Measurements from ENCODE around the gene MAPK8.
"Not testable (repeated sequence)": the region's sequence is repeated elsewhere in the genome, so short reads cannot be mapped to it uniquely, and the experiment has no call there.

MAPK8 gene

DNA sequence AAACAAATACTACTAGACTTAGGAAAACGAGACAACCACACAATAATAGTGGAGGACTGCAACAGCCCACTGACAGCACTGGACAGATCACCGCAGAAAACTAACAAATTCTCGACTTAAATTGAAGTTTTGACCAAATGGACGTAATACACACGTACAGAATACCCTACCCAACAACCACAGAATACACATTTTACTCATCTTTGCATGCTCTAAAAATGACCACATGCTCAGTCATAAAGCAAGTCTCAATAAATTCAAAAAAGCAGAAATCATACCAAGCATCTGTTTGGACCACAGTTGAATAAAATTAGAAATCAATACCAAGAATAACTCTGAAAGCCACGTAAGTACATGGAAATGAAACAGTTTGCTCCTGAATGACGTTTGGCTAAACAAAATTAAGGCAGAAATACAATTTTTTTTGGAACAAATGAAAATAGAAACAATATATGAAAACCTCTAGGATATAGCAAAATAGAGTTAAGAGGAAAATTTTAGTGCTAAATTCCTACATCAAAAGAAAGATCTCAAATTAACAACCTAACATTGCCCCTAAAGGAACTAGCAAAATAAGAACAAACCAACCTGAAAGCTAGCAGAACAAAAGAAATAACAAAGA, 30.6 kb downstream of the MAPK8 start:
- DNase-seq, result no peak

DNA sequence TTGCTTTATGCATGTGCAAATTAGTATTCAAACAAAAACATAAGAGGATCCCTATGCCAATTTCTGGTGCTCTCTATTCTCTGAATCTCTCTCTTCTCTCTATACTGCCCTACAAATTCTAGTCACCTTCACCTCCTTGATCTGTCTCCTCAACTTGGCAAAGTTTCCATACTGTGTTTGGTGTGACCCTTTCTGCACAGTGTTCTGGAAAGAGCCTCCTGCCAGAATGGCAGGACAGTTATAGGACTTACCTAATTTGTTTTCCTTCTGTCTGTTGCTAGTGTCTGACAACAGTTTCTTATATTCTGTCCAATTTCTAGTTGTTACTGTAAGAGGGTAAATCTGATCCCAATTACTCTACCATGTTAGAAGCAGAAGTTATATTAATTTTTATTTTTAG, 34.3 kb downstream of the MAPK8 start:
- no peak for DNase-seq

DNA sequence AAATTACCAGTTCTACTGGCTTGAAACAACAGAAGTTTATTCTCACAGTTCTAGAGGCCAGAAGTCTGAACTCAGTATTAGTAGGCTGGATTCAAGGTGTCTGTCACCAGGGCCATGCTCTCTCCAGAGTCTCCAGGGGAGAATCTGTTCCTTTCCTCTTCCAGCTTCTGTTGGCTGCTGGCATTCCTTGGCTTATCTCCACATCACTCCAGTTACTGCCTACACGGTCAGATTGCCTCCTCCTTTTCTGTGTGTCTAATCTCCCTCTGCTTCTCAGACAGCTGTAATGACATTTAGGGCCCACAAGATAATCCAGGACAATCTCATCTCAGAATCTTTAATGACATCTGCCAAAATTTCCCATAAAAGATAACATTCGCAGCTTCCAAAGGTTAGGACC, 36.6 kb downstream of the MAPK8 start:
- no peak for DNase-seq

DNA sequence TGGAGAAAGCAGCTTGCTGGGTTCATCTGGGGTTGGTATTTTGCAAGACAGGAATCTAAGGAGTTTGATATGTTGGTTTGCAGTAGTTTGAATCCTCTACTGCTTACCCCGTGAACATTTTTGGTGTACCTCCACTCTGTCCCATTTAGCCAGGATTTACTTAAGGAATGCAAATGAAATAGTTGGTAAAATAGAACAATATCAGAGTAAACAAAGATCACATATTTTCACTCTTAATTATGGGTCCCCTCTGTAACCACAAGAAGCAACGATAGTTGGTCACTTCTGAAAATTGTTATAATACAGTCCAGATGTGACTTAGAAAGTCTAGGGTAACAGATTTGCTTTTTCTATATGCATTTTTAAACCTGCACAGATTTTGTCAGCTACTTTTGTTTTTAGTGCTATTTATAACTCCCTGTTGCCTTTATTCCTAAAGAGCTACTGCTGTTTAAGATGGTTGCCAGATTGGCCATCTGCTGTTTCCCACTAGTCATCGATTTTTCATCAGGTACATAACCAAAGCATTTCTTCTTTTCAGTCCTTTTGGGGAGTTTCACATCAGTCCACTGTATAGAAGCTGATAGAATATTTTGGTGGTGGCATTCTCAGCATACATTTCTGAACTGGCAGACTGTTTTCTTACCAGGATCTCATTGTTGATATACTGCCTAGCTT, 37.6 kb downstream of the MAPK8 start:
- DNase-seq, result no peak

DNA sequence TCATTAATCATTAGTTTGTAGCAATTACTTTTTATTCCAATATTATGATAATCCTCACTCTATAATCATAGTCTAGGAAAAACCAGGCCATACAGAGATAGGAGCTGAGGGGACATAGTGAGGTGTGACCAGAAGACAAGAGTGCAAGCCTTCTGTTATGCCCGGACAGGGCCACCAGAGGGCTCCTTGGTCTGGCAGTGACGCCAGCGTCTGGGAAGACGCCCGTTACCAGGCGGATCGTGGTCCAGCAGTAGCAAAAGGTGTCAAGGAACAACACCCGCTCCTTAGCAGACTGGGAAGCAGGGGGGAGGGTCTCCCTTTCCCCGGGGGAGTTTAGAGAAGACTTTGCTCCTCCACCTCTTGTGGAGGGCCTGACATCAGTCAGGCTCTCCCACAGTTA, 39.8 kb downstream of the MAPK8 start:
- DNase-seq, result not testable (repeated sequence)

DNA sequence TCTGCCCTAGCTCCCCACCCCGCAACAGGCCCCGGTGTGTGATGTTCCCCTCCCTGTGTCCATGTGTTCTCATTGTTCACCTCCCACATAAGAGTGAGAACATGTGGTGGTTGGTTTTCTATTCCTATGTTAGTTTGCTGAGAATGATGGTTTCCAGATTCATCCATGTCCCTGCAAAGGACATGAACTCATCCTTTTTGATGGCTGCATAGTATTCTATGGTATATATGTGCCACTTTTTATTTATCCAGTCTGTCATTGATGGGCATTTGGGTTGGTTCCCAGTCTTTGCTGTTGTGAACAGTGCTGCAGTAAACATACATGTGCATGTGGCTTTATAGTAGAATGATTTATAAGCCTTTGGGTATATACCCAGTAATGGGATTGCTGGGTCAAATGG, 41.1 kb downstream of the MAPK8 start:
- not testable (repeated sequence) for DNase-seq

DNA sequence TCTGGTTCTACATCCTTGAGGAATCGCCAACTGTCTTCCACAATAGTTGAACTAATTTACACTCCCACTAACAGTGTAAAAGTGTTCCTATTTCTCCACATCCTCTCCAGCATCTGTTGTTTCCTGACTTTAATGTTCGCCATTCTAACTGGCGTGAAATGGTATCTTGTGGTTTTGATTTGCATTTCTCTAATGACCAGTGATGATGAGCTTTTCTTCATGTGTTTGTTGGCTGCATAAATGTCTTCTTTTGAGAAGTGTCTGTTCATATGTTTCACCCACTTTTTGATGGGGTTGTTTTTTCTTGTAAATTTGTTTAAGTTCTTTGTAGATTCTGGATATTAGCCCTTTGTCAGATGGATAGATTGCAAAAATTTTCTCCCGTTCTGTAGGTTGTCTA, 41.5 kb downstream of the MAPK8 start:
- not testable (repeated sequence) for DNase-seq

DNA sequence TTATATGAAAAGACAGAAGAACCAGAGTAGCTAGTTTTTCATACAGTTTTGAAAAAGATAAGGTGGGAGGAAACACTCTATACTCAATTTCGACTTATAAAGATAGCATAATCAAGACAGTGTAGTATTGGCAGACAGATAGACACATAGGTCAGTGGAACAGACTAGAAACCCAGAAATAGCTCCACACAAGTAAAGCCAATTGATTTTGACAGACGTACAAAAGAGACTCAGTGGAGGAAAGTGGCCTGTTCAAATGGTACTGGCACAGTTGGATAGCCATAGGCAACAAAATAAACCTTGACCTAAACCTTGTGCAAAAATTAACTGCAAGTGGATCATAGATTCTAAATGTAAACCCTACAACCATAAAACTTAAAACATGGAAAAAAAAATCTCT, 46.8 kb downstream of the MAPK8 start:
- no peak for DNase-seq

DNA sequence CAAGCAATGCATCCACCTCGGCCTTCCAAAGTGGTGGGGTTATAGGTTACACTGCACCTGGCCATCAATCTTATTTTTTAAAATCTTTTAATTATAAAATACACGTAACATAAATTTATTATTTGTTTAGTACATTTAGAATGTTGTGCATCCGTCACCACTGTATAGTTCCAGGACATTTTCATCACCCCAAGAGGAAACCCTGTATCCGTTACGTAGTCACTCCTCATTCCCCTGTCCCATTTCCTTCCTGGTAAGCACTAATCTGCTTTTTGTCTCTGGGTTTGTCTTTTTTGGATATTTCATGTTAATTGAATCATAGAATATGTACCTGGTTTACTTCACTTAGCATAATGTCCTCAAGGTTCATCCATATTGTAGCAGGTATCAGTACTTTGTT, 51.2 kb downstream of the MAPK8 start:
- DNase-seq, result no peak

DNA sequence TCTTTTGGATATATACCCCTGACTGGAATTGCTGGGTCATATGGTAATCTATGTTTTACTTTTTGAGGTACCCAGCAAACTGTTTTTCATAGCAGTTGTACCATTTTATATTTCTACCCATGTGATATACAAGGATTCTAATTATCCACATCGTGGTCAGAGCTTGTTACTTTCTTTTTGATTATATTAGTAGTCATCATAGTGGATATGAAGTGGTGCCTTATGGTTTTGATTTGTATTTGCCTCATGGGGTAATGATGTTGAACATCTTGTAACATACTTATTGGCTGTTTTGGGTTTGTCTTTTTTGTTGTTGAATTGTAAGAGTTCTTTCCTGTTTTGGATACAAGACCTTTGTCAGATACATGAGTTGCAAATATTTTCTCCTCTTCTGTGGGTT, 51.7 kb downstream of the MAPK8 start:
- DNase-seq, result no peak

DNA sequence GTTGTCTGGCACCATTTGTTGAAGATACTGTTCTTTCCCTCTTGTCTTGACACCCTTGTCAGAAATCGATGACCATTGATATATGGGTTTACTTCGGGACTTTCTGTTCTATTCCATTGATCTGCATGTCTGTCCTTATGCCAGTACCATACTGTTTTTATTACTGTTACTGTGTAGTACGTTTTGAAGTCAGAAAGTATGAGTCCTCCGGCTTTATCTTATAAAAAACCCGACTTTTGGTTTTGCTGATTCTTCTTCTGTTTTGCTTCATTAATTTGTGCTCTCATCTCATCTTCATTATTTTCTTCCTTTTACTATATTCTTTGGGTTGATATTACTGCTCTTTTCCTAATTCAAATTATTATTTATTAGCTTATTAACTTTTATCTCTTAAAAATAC, 52.4 kb downstream of the MAPK8 start:
- no peak for DNase-seq

DNA sequence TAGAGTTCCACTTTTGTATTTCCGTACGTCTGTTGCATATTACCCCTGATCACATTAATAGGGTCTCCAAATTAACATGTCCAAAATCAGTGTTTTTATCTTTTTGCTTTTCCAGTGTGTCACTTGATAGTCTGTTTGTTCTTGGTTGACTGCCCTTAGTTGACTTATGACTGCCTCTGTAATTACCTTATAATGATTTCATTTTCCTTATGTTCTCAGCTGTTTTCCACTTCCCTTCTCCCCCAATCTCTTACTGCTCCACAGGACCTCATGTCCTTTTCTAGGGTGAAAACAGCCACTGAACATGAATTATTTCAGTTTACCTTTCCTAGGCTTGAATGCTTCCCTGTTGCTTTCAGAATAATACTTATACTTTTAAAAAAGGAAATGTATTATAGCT, 54.7 kb downstream of the MAPK8 start:
- no peak for DNase-seq

DNA sequence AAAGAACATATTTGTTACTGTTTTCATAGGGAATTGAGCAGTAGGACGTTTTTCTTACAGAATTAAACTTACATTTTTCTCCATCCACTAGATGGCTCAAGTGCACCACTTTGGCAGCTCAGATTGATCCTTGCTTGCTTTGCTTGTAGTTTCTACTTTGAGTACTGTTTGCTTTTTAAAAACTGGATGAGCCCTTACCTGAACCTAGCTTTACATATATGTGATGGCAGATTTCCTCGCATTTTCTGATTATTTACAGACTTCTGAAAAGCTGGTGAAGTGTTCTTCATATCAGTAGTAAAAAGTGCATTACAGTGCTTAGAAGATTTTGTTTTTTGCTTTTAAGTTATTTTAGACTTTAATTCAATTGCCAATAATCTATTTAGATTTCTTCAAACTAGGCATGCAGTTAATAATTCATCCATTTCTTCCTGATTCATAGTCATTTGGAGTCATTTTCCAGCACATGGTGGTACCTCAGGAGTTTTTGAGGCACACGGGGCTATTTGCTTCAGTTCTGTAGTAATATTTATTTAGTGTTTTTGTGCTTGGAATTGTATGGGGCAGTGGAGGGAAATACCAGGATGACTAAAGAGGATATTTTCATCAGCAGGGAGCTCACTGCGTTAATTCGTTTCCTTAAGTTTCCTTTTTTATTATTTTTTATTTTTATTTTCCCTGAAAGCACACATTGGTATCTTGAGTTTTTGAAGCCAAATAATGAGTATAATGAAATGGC, 57.3 kb downstream of the MAPK8 start:
- DNase-seq, result peak in 1 of 2 donors; percentile 60

DNA sequence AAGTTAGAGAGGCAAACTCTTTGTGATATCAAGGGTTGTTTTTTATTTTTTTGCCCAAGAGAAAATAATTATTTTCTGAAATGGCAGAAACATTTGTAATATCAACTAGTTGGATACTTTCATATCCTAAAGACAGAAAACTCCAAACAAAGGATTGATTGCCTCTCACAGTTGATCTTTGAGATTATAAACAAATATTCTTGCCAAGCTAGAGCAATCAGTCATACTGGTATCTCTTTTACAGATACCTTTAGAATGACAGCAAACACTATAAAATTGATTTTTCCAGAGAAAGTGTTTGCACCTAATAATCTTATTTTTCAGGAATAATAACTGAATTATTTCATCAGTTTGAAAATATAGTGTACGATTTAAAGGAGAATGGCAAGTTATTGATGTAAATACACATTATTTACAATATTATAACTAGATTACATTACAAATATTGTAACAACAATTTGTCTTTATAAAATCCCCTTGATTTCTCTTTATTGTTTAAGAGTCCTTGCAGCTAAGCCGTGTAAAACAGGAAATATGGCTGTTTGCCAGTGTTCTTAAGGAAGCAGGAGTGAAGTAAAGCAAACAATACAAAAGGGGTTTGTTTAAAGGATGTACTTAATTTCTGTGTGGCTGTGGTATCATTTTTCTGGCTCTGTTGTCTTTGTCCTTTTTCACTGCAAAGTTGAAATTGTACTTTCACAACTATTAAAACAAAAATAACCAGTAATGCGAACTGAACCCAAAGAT, 58.4 kb downstream of the MAPK8 start:
- no peak for DNase-seq

DNA sequence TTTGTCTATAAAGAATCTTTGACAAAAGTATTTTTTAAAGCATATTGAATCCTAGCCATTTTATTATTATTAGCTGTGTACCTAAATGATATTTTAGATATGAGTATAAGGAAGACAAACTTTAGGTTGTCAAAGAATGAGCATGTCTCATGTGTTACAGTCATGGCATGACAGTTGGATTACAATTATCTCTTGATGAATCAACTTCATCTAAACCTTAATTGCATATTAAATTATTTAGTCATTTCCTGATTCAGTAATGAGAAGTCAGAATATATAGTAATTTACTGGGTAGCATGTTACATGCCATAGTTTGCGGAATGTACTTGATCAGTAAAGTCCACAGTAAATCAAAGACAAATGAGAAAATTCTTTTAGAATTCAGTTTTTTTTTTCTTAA, 59.2 kb downstream of the MAPK8 start:
- no peak for DNase-seq

DNA sequence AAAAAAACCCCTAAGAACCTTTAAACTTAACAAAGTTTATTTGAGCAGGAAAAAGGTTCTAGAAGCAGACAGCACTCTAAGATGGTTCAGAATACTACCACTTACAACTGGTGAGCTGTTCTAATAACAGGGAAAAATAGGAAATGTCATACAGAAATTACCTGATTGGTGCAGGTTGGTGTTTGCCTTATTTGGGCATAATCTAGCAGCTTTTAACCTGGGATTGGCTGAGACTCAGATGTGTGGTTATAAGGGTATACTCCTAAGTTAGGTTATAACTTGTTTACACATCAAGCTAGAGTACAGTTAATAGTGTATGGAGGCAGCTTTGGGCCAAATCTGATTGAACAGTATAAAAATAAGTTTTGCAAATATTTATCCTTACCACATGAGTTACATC, 59.8 kb downstream of the MAPK8 start:
- no peak for DNase-seq

DNA sequence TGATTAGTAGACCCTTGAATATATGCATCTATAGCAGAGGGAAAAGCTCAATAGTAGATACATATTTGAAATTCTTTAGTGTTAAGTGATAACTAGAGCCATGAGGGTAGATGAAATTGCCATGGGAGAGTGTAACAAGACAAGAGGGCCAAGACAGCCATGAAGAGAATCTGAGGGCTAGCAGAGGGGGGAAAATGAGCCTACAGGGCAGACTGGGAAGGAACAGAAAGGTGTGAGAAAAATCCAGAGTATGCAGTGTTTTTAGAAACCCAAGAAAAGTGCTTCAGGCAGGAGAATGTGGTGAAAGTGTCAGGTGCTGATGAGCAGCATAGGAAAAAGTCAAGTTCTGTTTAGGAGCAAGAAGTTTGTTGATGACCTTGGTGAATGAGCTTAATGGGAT, 63.0 kb downstream of the MAPK8 start:
- no peak for DNase-seq

DNA sequence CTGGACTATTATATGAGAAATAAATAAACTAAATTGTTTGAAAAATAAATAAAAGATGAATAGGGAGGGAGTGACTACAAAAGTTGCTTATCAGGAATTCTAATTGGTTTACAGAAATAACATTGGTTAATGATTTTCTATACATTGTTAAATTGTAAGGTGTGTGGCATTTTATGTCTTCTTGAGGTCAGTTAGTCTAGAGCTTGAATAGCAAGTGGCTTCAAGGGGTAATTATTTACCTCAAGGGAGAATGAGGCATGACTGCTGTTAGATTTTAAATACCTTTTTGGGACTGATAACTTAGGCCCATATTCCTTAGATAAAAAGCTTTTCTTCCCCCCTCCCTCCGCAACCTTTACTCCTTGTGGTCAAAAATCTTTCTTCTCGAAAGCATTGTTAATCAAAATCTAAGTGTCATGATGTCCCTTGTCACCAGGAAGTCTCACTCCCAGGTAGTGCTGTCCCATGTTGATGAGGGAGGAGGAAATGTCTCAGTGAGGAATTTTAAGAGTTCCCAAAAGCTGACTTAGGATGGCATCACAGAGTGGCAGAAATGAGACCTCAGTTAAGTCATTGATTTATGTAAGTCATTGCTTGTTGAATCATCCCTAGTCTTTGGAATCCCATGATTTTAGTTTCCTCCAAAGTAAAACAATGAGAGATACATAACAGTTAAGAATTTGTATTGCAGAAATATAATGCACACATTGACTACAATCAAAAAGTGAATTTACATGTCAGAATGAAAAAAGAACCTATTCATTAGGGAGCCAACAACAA, 71.5 kb downstream of the MAPK8 start:
- DNase-seq, result no peak

DNA sequence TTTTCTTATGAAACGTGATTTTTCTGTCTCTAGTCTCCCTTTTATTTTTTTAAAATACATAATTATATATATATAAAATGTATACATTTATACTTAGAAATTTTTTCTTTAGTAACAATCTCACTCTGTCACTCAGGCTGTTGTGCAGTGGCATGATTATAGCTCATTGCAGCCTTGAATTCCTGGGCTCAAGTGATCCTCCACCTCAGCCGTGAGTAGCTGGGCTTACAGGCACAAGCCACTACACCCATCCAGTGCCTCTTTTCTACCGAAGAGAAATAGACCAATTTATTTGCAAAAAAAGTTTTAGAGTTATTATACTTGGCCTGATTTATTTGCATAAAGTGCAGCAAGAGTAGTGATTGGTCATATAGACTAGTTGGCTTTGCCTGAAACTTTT, 72.2 kb downstream of the MAPK8 start:
- DNase-seq, result no peak

DNA sequence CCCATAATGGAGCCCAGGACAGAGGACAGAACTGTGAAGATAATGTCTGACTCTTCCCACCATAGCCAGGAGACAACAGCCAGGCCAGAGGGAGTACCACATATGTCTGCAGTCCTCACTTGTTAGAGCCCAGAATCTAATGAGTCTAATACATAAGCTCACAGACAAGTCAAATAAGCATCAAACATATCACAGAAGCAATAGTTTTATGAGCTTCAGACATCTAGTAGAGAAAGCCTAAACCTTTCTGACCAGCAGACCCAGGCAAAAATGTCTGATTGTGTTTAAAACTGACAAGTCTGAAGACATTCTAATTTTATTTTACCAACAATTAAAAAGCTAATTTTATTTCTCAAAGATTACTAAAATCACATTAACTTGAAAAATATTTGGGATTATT, 75.5 kb downstream of the MAPK8 start:
- DNase-seq, result no peak

DNA sequence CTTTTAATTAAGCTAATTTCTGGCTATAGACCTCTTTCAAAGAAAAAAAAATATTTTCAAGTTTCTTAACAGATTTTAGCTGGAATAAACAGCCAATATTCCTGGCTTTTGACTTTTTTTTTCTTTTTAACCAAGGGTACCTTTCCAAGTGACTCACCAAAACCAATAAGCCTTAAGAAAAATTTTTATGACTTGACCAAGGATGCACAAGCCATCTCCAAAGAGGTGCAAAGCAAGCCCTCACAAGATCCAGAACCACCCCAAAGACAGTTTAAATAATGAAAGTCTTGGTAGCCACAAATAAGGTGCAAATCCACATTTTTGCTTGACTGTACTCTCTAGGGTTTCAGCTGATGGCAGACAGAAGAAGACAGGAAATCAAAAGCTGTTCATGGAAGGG, 76.5 kb downstream of the MAPK8 start:
- no peak for DNase-seq

DNA sequence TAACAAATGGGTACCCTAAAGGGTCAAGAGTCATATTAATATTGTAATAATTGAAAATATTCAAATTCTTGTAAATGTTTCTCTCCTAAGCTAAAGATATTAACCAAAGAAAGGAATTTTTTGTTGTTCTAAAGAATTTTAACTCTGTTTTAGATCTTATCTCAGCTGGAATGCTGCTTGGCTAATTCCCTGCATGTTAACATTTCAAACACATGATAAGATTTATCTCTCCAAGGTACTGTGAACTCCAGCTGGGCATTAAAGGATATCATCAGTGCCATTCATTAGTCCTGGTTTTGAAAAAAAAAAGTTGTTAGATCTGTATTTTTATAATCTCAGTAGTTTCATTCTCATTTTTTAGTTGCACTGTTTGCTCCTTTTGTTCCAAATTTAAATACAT, 76.9 kb downstream of the MAPK8 start:
- DNase-seq, result no peak

DNA sequence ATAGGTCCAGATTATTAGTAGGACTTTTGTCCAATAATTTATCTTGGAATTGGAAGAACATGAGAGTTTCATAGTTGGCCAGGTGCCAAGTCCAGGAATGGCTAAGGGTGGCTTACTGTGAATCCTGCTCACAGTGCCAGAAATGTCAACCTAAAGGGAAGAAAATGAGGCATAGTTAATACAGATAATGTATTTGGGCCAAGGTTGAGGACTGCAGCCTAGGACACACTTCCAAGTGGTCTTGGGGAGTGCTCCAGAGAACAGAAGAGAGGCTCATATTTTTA, 78.2 kb downstream of the MAPK8 start:
- DNase-seq, result no peak

Measured in bone marrow (tissue), 2 donors.